Mammary epithelial cell (primary cell): ENCODE measurements around the gene SELL.
"Not testable (repeated sequence)": the region's sequence is repeated elsewhere in the genome, so short reads cannot be mapped to it uniquely, and the experiment has no call there.

Source experiments
- CTCF ChIP-seq, 2 donors: IDR thresholded peaks in 1 of 2; conservative IDR thresholded peaks in 1 of 2; 2 replicates each; pipeline ENCODE4 v1.5.1; 2011 to 2012; ENCODE audit warnings: inconsistent platforms in 2 of 2, low read length in 2 of 2, mild to moderate bottlenecking in 2 of 2, control low read depth in 1 of 2, low read depth in 1 of 2; ENCODE audit not compliant: insufficient read depth in 1 of 2; ENCODE audit errors: extremely low read depth in 1 of 2
- EZH2 ChIP-seq: IDR thresholded peaks from 2 replicates; pipeline ENCODE4 v1.6.1; 2012; ENCODE audit warnings: low read length, inconsistent platforms, borderline replicate concordance

- not testable (repeated sequence) for TF ChIP-seq EZH2; CTCF (conservative IDR thresholded peaks at IDR 0.05 in 1 of 2, IDR thresholded peaks at IDR 0.05 in 1 of 2; ENCODE audit: extremely low read depth in 1 of 2, insufficient read depth in 1 of 2, low read depth in 1 of 2, low read length in 2 of 2)
These were observed 41.2 kb downstream of the SELL start for GRCh38 chr1:169670244-169670643.
